Stimulated activated CD8-positive, alpha-beta memory T cell treated with anti-CD3 and anti-CD28 coated beads, Interleukin-15, amount 100 ng/mL, for 4 hours (primary cell): Measurements from ENCODE around the gene ZBTB6.
"Not testable (repeated sequence)": the region's sequence is repeated elsewhere in the genome, so short reads cannot be mapped to it uniquely, and the experiment has no call there.

Experiments
- DNase-seq, 2 donors: peaks; one replicate each; pipeline ENCODE4 v3.0.0-alpha.2; 2020; ENCODE audit warnings: low read depth in 2 of 2

The ZBTB6 gene

DNA sequence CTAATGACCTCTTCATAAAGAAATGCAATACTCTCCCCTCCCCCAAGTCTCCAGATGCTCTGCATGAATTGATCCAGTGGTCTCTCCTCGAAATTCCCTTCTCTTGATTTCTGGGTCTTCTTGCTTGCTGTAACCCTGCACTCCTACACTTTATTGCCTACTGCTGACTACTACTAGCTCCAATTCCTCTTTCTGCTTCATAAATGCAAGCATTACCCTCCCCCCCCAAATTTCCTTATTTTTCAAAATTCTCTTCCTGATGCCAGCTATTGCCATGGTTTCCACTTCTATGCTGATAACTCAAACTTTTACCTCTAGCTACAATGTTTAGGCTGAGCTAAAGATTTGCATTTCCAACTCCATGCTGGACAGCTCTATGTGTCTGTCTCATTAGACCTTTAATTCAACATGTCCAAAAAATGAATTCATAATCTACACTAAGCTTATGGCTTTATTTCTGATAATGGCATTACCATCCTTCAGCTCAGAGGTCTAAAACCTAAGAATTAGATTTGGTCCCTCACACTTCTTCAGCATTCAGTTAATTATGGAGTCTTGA, 16.8 kb upstream of the ZBTB6 start:
- no peak for DNase-seq

DNA sequence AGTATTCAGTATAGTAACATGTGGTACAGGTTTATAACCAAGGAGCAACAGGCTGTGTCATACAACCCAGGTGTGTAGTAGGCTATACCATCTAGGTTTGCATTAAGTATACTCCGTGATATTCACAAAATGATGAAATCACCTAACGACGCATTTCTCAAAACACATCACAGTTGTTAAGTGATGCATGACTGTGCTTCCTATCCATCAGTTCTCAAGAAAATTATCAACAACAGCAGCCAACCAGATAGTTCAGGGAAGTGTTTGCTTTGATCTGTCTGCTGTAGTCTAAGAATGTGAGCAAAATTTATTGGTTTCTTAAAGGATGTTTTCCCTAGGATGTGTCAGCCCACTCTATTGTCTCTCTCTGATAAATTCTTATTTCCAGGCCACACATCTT, 10.8 kb upstream of the ZBTB6 start:
- no peak for DNase-seq

DNA sequence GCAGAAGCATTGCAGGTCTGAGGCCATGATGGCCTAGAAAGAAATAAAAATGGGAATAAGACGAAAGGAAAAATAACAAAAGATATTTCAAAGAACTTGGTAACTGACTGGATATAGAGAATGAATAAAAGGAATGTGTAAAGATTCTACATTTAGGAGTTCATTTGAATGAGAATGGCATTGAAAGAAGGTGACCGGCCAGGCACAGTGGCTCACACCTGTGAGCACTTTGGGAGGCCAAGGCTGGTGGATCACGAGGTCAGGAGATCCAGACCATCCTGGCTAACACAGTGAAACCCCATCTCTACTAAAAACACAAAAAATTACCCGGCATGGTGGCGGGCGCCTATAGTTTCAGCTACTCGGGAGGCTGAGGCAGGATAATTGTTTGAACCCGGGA, 9.6 kb upstream of the ZBTB6 start:
- no peak for DNase-seq

DNA sequence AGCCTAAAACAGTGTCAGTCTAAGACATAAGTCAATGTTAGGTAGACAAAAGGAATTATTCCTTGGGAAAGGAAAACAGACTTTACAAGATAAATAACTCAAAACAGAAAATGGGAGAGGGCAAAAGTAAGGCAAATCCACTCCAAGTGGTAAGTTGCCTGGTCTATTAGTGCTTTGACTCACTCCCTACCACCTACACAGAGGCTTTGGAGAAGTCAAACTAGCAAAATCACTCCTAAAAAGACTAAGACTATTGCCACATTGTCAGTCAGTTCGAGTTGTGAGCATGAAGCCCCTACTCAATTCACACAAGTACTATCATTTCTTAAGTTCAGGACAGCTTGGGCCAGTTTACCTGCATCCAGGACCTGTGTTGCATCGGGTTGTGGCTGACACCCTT, 5.2 kb upstream of the ZBTB6 start:
- DNase-seq, result no peak

DNA sequence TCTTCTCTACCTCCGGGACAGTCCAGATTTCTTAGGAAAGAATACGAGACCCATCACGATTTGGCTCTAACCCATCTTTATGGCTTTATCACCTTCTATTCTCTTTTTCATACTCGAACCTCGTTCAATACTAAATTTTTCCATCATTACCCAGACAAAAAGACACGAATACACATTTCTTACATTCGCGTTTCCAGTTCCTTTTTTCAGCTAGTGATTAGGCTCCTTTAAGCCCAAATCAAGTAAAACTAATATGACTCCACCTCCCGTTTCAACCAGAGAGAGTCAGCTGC, 506 bp downstream of the ZBTB6 start:
- no peak for DNase-seq

DNA sequence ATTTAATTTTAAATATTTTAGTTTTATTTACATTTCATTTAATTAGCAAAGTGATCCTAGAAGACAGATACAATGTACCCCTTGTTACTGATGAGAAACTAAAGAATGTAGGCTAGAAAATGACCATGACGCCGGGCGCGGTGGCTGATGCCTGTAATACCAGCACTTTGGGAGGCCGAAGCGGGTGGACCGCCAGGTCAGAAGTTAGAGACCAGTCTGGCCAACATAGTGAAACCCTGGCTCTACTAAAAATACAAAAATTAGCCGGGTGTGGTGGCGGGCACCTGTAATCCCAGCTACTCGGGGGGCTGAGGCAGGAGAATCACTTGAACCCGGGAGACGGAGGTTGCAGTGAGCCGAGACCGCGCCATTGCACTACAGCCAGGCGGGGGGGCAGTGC, 7.0 kb downstream of the ZBTB6 start:
- DNase-seq, result not testable (repeated sequence)

DNA sequence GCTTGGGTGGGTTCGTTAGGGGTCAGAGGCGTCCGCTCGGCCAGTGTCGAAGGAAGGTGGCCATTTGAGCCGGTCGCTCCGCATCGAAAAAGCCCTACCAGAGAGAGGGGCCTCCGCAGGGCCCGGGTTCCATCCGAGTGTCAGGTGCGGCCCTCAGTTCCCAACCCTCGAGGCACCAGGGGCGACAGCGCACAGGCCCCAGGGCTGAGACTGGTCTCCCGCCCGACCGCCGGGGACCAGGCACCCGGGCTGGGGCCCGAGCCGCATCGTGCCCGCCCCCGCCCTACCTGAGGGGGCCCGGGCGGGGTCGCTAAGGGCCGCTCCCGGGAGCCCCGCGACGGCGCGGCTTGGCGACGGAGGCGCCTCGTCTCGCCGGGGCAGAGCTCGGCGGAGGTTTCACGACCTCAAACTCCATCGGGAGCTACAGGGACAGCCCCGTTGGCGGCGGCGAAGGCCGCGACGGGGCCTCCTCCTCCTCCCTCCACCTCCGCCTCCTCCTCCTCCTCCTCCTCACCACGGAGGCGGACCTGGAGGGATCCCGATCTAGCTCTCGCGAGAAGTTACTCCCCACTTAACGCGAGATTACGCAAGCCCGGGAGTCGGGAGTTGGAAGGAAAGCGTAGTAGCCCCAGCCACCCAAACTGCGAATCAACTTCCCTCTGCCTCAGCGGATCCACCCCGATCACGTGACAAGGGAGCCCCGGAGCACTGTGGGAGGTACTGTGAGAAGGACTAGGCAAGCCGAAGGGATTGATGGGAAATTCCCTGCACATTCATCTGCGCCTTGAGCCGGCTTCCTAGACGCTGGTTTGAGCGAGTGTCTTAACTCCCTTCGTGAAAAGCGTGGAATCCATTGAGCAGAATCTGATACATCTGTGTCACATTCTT, 8.1 kb downstream of the ZBTB6 start, which contains the start of gene RC3H2:
RC3H2 (minus strand) TSS at position 537 of the 888 bp plus-strand sequence. CDS start 7,850 bp downstream, outside the sequence.
- DNase-seq, result peak; percentile 91 to 97

DNA sequence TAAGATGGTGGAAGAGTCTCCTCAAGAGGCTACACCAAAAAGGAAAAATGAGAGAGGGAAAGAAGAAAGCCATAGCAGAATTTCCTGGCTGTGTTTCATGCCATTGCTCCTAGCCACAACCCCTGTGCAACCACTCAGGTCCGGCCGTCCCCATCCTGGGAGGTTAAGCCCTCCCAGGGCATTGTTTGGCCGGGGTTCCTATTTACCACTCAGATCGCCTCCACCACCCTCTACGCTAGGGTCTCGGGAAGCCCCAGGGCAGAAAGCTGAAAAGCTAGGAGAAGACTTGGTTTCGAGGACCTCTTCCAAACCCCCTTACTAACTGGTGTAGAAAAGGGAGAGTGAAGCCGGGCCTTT, 8.7 kb downstream of the ZBTB6 start:
- peak in 1 of 2 donors; percentile 5 for DNase-seq

DNA sequence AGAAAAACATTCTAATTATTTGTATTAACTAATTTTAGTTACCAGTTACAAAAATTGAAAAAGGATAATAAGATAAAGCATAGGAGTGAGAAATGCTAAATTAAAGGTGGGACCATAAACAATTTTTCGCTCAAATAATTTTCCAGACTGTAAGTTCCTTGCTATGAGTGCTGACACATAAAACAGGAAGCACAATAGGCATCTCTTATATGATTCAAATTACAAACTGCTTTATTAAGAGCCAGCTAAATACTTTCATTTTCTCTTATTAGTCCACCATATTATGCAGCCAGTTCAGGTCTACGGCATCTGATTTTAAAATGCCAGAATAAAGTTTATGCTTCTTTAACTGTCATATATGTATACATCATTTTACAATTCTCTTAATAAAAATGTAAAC, 12.3 kb downstream of the ZBTB6 start:
- DNase-seq, result no peak

DNA sequence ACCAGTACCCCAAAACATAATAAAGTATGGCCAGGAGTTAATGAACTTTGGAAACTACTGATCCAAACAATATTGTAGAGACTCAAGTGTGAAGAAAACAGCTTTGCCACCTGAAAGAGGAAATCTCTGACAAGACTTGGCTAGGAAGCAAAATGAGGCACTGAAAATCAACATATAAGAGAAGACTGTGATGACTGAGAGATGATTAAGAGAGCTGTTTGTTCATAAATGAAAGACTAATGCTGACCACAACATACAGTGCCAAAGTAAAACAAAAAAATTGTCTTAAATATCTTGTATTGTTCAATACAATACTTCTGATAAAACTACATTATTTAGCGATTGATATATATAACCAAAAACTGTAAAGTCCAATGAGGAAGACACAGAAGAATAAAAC, 15.2 kb downstream of the ZBTB6 start:
- no peak for DNase-seq

DNA sequence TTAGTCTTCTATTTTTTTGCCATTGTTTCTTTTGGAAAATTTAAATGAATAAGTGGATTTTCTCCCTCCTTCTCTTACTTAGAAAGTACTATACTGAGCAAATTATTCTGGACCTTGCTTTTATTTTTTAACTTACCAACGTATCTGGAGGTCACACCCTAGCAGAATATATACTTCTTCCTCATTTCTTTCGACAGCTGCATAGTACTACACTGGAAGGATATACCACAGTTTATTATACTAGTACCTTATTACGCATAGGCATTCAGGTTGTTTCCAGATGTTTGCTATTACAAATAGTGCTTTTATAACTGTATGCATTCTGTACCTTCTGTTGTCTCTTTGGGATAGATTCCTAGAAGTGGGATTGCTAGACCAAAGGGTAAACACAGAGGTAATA, 24.6 kb downstream of the ZBTB6 start:
- DNase-seq, result no peak

DNA sequence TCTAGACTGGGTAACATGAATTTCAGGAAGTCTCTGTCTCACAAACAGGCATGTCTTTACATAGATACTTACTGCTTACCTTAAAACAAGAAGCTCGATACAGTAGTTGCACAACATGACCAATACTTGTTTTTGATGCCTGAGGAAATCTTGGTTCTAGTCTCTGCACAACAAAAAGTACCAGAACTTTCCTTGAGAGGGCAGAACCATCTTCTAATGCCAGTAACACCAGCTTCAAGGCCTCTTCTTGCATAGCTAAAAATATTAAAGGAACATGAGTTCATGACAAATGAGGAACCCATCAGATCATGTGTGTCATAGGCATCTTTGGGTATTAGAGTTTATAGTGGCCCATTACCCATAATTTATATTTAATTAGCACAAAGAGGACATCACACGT, 30.0 kb downstream of the ZBTB6 start:
- no peak for DNase-seq

DNA sequence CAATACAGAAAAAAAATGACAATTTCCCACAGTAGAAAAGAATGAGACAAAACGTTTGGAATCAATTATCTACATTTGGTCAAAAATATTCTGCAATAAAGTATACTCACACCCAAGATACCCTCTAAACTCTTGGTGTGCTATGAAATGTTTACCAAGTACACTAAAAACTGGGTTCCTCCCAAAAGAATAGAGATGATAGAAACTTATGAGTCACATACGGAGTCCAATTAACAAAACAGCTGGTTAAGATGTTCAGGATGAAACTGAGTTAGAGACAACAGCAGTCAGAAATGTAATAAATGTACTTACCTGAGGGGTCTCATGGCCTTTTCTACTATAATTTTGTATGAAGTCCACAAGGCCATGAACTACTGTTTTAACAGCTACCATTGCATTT, 33.7 kb downstream of the ZBTB6 start:
- DNase-seq, result no peak

DNA sequence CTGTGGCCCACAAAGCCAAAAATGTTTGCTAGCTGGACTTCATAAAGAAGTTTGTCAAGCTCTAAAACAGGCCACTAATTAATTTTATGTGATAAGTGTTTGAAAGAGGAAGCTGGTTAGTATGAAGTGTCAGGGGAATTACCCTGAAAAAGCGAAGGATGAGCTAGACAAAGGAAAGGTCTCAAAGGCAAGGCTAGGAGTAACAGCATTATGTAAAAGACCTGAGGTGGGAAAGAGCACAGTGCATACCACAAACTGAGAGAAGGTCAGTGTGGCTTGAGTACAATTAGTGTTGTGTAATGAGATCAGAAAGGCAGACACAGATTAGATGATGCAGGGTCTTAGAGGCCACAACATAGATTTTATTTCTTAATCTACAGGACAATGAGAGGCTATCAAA, 37.6 kb downstream of the ZBTB6 start:
- DNase-seq, result no peak

DNA sequence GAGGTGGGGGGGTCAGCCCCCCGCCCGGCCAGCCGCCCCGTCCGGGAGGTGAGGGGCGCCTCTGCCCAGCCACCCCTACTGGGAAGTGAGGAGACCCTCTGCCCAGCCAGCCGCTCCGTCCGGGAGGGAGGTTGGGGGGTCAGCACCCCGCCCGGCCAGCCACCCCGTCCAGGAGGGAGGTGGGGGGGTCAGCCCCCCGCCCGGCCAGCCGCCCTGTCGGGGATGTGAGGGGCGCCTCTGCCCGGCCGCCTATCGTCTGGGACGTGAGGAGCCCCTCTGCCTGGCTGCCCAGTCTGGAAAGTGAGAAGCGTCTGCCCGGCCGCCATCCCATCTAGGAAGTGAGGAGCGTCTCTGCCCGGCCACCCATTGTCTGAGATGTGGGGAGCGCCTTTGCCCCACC, 45.8 kb downstream of the ZBTB6 start:
- DNase-seq, result not testable (repeated sequence)

DNA sequence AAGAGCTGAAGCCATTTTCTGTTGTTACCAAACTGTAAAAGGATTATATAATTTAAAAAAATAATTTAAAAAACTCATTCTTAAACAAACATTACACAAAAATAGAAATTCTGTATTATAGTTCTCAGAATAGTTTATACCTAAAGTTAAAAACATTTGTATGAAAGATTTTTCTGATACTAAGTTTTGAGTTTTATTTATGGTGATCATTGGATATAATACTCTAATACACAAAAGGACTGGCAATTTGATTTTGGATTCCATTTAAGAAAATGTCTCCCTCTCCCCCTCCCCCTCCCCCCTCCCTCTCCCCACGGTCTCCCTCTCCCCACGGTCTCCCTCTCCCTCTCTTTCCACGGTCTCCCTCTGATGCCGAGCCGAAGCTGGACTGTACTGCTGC, 47.0 kb downstream of the ZBTB6 start:
- no peak for DNase-seq

DNA sequence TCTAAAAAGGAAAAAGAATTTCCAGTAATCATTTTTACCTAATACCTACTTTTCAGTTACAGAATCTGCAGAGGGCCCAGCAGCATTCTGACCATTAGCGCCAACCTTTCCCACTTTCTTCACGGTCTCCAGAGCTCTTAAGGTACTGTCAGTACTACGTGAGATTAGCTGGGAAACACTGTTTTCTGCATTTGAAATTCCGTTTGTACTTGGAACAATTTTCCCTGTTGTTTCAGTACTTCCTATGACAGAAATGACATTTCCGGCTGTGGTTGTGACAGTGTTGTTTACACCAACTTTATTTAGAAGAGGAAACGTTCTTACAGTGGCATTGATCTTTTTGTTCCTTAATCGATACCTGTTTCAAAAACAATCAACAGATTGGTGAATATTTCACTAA, 47.8 kb downstream of the ZBTB6 start:
- DNase-seq, result no peak

DNA sequence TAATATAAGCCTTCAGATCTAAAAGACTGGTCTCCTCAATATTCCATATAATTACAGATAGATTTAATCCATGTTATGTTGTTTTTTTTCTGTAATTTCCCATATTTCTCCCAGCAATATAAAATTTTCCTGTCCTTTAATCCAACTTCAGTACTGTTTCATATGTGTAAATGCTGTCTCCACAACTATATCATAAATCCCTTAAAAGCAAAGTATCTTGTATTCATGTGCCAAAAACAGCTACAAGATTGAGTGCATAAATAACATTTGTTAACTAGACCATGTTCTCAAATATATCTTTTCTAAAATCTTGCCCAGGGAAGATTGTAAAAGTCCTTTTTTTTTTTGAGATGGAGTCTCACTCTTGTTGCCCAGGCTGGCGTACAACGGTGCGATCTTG, 49.7 kb downstream of the ZBTB6 start:
- no peak for DNase-seq

DNA sequence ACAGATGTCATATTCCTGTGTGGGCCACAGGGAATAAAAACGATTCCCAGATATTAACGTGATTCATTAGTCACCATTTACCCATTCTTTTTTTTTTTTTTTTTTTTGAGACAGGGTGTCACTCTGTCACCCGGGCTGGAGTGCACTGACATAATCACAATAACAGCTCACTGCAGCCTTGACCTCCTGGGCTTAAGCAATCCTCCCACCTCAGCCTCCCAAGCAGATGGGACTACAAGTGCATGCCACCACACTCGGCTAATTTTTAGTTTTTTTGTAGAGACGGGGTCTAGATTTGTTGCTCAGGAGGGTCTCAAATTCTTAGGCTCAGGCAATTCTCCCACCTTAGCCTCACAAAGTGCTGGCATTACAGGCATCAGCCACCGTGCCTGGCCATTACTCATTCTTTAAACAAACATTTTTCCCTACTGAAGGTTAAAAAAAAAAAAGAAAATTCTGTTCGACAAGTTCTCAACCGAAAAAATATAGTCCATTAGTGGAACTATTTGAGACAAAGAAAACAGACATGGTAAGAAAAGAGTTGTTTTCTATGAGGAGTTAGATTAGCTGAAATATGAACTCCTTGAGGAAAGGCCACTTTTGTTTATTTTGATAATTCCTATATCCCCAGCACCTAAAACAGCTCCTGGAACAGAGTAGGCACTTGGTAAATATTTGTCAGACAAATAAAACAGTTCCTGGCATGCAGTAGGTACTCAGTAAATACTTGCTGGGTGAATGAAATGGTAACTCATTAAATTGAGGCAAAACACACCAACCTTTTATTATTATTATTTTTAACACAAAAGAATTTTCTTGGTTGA, 52.6 kb downstream of the ZBTB6 start:
- no peak for DNase-seq
